HepG2 (cell line): ENCODE measurements around the gene AP1M2. TPM values are rescaled to one million over a fixed set of nuclear protein-coding genes. Genes with fewer than 3 reads are reported as not detected.

Experiments
- CENPX ChIP-seq: sonication (generic); formaldehyde crosslinking; IDR thresholded peaks from 2 replicates; pipeline ENCODE4 v1.9.0; 2021; ENCODE audit warnings: mild to moderate bottlenecking, missing genetic modification reagents, moderate library complexity
- EEA1 ChIP-seq: sonication (generic); formaldehyde crosslinking; IDR thresholded peaks from 2 replicates; pipeline ENCODE4 v1.5.1; 2020; ENCODE audit warnings: mild to moderate bottlenecking, missing genetic modification reagents, borderline replicate concordance
- HMGXB4 ChIP-seq, 2 experiments: sonication (generic) in 1 of 2; formaldehyde crosslinking in 1 of 2; IDR thresholded peaks; 2 replicates each; pipeline versions ENCODE4 v1.4.0 to v1.6.1; 2018 to 2020; ENCODE audit warnings: missing genetic modification reagents in 2 of 2, borderline replicate concordance in 1 of 2, low read depth in 1 of 2, mild to moderate bottlenecking in 1 of 2, missing biosample characterization in 1 of 2
- MLXIP ChIP-seq: sonication (generic); formaldehyde crosslinking; IDR thresholded peaks from 2 replicates; pipeline ENCODE4 v1.9.0; 2021; ENCODE audit warnings: missing genetic modification reagents, borderline replicate concordance
- MTF2 ChIP-seq: sonication (generic); formaldehyde crosslinking; IDR thresholded peaks from 2 replicates; pipeline ENCODE4 v1.5.0; 2020; ENCODE audit warnings: missing genetic modification reagents, borderline replicate concordance
- NFE2L1 ChIP-seq: sonication (generic); formaldehyde crosslinking; IDR thresholded peaks from 2 replicates; pipeline ENCODE4 v1.4.0; 2020; ENCODE audit warnings: missing genetic modification reagents, mild to moderate bottlenecking, borderline replicate concordance
- SMAD9 ChIP-seq: sonication (generic); formaldehyde crosslinking; IDR thresholded peaks from 2 replicates; pipeline ENCODE4 v1.5.1; 2020; ENCODE audit warnings: mild to moderate bottlenecking, missing genetic modification reagents
- ZBTB33 ChIP-seq: sonication (generic); formaldehyde crosslinking; IDR thresholded peaks from 2 replicates; pipeline ENCODE4 v1.4.0; 2020; ENCODE audit warnings: missing genetic modification reagents
- ZBTB49 ChIP-seq: sonication (generic); formaldehyde crosslinking; IDR thresholded peaks from 2 replicates; pipeline ENCODE4 v1.4.0; 2020; ENCODE audit warnings: missing genetic modification reagents, borderline replicate concordance
- ZNF121 ChIP-seq: sonication (generic); formaldehyde crosslinking; IDR thresholded peaks from 2 replicates; pipeline ENCODE4 v1.5.0; 2020; ENCODE audit warnings: mild to moderate bottlenecking, missing genetic modification reagents
- ZNF616 ChIP-seq: sonication (generic); formaldehyde crosslinking; IDR thresholded peaks from 2 replicates; pipeline ENCODE4 v1.5.0; 2020; ENCODE audit warnings: low read depth, mild to moderate bottlenecking, missing genetic modification reagents
- polyA plus RNA-seq, 8 experiments: library from polyadenylated mRNA; depleted of rRNA in 3 of 8; stranded (reverse) in 7 of 8; unstranded in 1 of 8; fragments of >200 nt; fragmentation: Illumina TruSeq in 4 of 8; extraction: Trizol in 4 of 8; gene quantifications; 2 replicates each; pipeline versions ENCODE4 v1.2.1 to v1.2.3, GENCODE V29; 2011 to 2016; ENCODE audit warnings: low read depth in 4 of 8, missing spikeins in 1 of 8, mixed read lengths in 1 of 8; ENCODE audit not compliant: insufficient read depth in 1 of 8
- total RNA-seq, 5 experiments: library from RNA; depleted of rRNA; stranded (reverse); fragments of >200 nt; fragmentation: Illumina TruSeq; extraction: Trizol; gene quantifications; 2 replicates each; pipeline ENCODE4 v1.2.3, GENCODE V29; 2016; ENCODE audit warnings: low read depth in 1 of 5

AP1M2 gene
- total and polyA plus RNA-seq, 2 of the 13 experiments (the other 11 are each of a cell fraction or from before 2014, with no cell fraction given): 6.3 to 76.8 TPM

GRCh38 chr19:10565567-10566407, 21.3 kb downstream of the AP1M2 start, which contains the start of gene KRI1 (continued):
- peak; percentile 60; the same call in 1 of the 2 replicates for TF ChIP-seq MLXIP (CRISPR knock-in tag)
- TF ChIP-seq MTF2 (CRISPR knock-in tag): no peak
- TF ChIP-seq SMAD9 (CRISPR knock-in tag): no peak
- peak; percentile 85; the same call in 1 of the 2 replicates for TF ChIP-seq ZNF616 (CRISPR knock-in tag)
- TF ChIP-seq NFE2L1: peak; percentile 82; the same call in 1 of the 2 replicates
- TF ChIP-seq CENPX: no peak
- no peak for TF ChIP-seq ZNF121
- TF ChIP-seq EEA1 (CRISPR knock-in tag): peak; percentile 90
- peak; percentile 50; the same call in 1 of the 2 replicates for TF ChIP-seq ZBTB49 (CRISPR knock-in tag)
- 0 out of 2 replicates have a peak, but pooled peaks have one; percentile 35 for TF ChIP-seq ZBTB33 (CRISPR knock-in tag)
- peak; percentile 86 to 88; a peak in 3 of 4 replicates for TF ChIP-seq HMGXB4 (CRISPR knock-in tag; IDR thresholded peaks at IDR 0.05; ENCODE audit: borderline replicate concordance in 1 of 2, low read depth in 1 of 2)
